Ovary (tissue), 3 donors: ENCODE results near the gene JPH4.

Experiments
- POLR2A ChIP-seq: fragments of 450-650 bp; IDR thresholded peaks from one replicate; pipeline ENCODE4 v1.6.1; 2017; ENCODE audit warnings: antibody characterized with exemption, mild to moderate bottlenecking, moderate library complexity
- TF ChIP-seq, protein P1 (sequence below), 3 donors: fragments of 450-650 bp in 2 of 3; fragments of 200-600 bp in 1 of 3; IDR thresholded peaks; one replicate each; pipeline versions ENCODE4 v1.5.1 to v1.8.0; 2016 to 2022; ENCODE audit warnings: antibody characterized with exemption in 3 of 3, mild to moderate bottlenecking in 1 of 3
- donor health status: DM: no; HTN: no; CAD: no.

DNA sequence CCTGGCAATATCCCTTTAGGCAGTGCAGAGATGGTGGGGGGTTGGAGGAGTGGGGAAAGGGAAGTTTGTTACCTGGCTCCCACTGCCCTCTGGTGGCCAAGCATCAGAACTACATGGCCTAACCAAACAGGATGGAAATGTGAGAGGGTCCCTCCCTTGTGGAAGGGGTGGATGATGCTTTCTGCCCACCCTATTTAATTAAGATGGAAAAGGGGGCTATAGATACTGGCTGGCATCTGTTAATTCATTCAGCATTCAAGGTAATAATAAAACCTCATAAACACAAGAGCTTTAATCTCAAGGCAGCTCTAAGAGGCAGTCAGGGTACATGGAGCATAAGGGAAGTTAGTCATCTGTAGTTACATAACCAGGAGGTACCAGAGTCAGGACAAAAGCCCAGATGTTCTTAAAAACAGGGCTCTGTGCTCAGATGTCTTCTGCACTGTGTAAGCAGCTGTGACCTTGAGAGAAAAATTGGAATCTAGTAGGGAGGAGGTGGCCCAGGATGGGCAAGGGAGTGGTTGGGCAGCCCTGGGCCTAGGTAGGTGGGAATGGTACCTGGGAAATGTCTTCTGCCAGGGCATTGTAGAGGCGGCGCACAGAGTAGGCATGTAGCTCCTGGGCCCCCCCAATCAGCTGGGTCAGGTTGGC, 15.6 kb downstream of the JPH4 start:
- TF ChIP-seq POLR2A: no peak
- TF ChIP-seq, protein P1, sequence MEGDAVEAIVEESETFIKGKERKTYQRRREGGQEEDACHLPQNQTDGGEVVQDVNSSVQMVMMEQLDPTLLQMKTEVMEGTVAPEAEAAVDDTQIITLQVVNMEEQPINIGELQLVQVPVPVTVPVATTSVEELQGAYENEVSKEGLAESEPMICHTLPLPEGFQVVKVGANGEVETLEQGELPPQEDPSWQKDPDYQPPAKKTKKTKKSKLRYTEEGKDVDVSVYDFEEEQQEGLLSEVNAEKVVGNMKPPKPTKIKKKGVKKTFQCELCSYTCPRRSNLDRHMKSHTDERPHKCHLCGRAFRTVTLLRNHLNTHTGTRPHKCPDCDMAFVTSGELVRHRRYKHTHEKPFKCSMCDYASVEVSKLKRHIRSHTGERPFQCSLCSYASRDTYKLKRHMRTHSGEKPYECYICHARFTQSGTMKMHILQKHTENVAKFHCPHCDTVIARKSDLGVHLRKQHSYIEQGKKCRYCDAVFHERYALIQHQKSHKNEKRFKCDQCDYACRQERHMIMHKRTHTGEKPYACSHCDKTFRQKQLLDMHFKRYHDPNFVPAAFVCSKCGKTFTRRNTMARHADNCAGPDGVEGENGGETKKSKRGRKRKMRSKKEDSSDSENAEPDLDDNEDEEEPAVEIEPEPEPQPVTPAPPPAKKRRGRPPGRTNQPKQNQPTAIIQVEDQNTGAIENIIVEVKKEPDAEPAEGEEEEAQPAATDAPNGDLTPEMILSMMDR (IDR thresholded peaks at IDR 0.05): peak; percentile 69 to 87 (median 80)
